ENCODE measurements around the gene KDM1B. TPM values are rescaled to one million over a fixed set of nuclear protein-coding genes. Genes with fewer than 3 reads are reported as not detected.

KDM1B gene
- total and polyA plus RNA-seq, 9 of the 15 experiments (the other 6 are each of a cell fraction or from before 2014, with no cell fraction given), result 1.4 to 58.9 (median 36.3) TPM

GRCh38 chr6:18154507-18155149 is 594 bp upstream of the KDM1B start, which contains the start of gene TPMT (continued):
- TF ChIP-seq ZNF407 (IDR thresholded peaks at IDR 0.05; ENCODE audit: low read depth) (no peak), SMARCB1 (IDR thresholded peaks at IDR 0.05; ENCODE audit: insufficient read length, low read depth) (no peak), GTF3C2 (IDR thresholded peaks at IDR 0.05; ENCODE audit: borderline replicate concordance, extremely low read depth, insufficient read length) (no peak), PCBP1 (IDR thresholded peaks at IDR 0.05; ENCODE audit: low read depth, low read length, poor library complexity, severe bottlenecking) (no peak), CCAR2 (IDR thresholded peaks at IDR 0.05; ENCODE audit: low read depth, low read length) (no peak), ZNF668 (CRISPR knock-in tag; IDR thresholded peaks at IDR 0.05) (no peak), FIP1L1 (IDR thresholded peaks at IDR 0.05; ENCODE audit: low read depth, low read length, poor library complexity, severe bottlenecking) (no peak), ZNF76 (CRISPR knock-in tag; IDR thresholded peaks at IDR 0.05; ENCODE audit: borderline replicate concordance) (no peak), DEAF1 (CRISPR knock-in tag; IDR thresholded peaks at IDR 0.05) (no peak), CXXC5 (CRISPR knock-in tag; IDR thresholded peaks at IDR 0.05) (no peak), USF1 (CRISPR knock-in tag; IDR thresholded peaks at IDR 0.05) (no peak), ZZZ3 (IDR thresholded peaks at IDR 0.05) (no peak), ZNF583 (CRISPR knock-in tag; IDR thresholded peaks at IDR 0.05) (no peak), MCM2 (IDR thresholded peaks at IDR 0.05; ENCODE audit: low read depth) (no peak)

Data from K562 (cell line).